ENCODE measurements around the gene TP53AIP1. TPM values are rescaled to one million over a fixed set of nuclear protein-coding genes. Genes with fewer than 3 reads are reported as not detected.

Gene TP53AIP1
- total RNA-seq, 1 donor from 2014 or later, result not detected

- no peak overlapping the region for H3K27ac ChIP-seq (ENCODE audit: low read depth, low read length)
- peaks cover 0 to 4% (median 0%) of the 10 kb centered on the region in 3 donors for H3K27me3 ChIP-seq (ENCODE audit: control insufficient read depth in 3 of 3, insufficient read depth in 3 of 3, low read length in 3 of 3)
- no peak overlapping the region for H3K4me3 ChIP-seq (ENCODE audit: low read length in 3 of 3)
- peaks cover 6 to 9% (median 8%) of the 10 kb centered on the region in 3 donors for H3K36me3 ChIP-seq (ENCODE audit: control insufficient read depth in 3 of 3, insufficient read depth in 3 of 3, low read length in 3 of 3)
- H3K9me3 ChIP-seq (ENCODE audit: control insufficient read depth in 3 of 3, low read length in 3 of 3), result no peaks in the 10 kb centered on the region
- H3K4me1 ChIP-seq (ENCODE audit: control insufficient read depth in 3 of 3, insufficient read depth in 3 of 3, low read length in 3 of 3), result peaks cover 0 to 4% (median 0%) of the 10 kb centered on the region in 3 donors
- H3K9ac ChIP-seq (ENCODE audit: low read depth in 1 of 3, low read length in 3 of 3), result no peak overlapping the region
These were observed 21.8 kb upstream of the TP53AIP1 start for GRCh38 chr11:128964463-128964930.

- Histone ChIP-seq H3K9ac (ENCODE audit: low read depth in 1 of 3, low read length in 3 of 3) (no peak overlapping the region), H3K36me3 (ENCODE audit: control insufficient read depth in 3 of 3, insufficient read depth in 3 of 3, low read length in 3 of 3) (peaks cover 0 to 3% (median 2%) of the 10 kb centered on the region in 3 donors), H3K27ac (ENCODE audit: low read depth, low read length) (no peak overlapping the region), H3K4me1 (ENCODE audit: control insufficient read depth in 3 of 3, insufficient read depth in 3 of 3, low read length in 3 of 3) (peaks cover 0 to 4% (median 0%) of the 10 kb centered on the region in 3 donors), H3K4me3 (ENCODE audit: low read length in 3 of 3) (no peak overlapping the region), H3K9me3 (ENCODE audit: control insufficient read depth in 3 of 3, low read length in 3 of 3) (no peaks in the 10 kb centered on the region), H3K27me3 (ENCODE audit: control insufficient read depth in 3 of 3, insufficient read depth in 3 of 3, low read length in 3 of 3) (peaks cover 0 to 4% (median 0%) of the 10 kb centered on the region in 3 donors)
These were observed 21.2 kb upstream of the TP53AIP1 start for GRCh38 chr11:128963744-128964325.

GRCh38 chr11:128962896-128963295 lies 20.2 kb upstream of the TP53AIP1 start:
- H3K4me1 ChIP-seq (ENCODE audit: control insufficient read depth in 3 of 3, insufficient read depth in 3 of 3, low read length in 3 of 3), result peaks cover 0 to 4% (median 0%) of the 10 kb centered on the region in 3 donors
- H3K27ac ChIP-seq (ENCODE audit: low read depth, low read length), result no peak overlapping the region
- no peak overlapping the region for H3K4me3 ChIP-seq (ENCODE audit: low read length in 3 of 3)
- no peaks in the 10 kb centered on the region for H3K36me3 ChIP-seq (ENCODE audit: control insufficient read depth in 3 of 3, insufficient read depth in 3 of 3, low read length in 3 of 3)
- H3K9me3 ChIP-seq (ENCODE audit: control insufficient read depth in 3 of 3, low read length in 3 of 3), result no peaks in the 10 kb centered on the region
- H3K27me3 ChIP-seq (ENCODE audit: control insufficient read depth in 3 of 3, insufficient read depth in 3 of 3, low read length in 3 of 3), result peaks cover 0 to 4% (median 0%) of the 10 kb centered on the region in 3 donors
- no peak overlapping the region for H3K9ac ChIP-seq (ENCODE audit: low read depth in 1 of 3, low read length in 3 of 3)

- H3K36me3 ChIP-seq (ENCODE audit: control insufficient read depth in 3 of 3, insufficient read depth in 3 of 3, low read length in 3 of 3), result no peaks in the 10 kb centered on the region
- H3K4me1 ChIP-seq (ENCODE audit: control insufficient read depth in 3 of 3, insufficient read depth in 3 of 3, low read length in 3 of 3), result peaks cover 0 to 4% (median 0%) of the 10 kb centered on the region in 3 donors
- H3K27me3 ChIP-seq (ENCODE audit: control insufficient read depth in 3 of 3, insufficient read depth in 3 of 3, low read length in 3 of 3), result peaks cover 0 to 5% (median 4%) of the 10 kb centered on the region in 3 donors
- H3K4me3 ChIP-seq (ENCODE audit: low read length in 3 of 3), result no peak overlapping the region
- no peaks in the 10 kb centered on the region for H3K9me3 ChIP-seq (ENCODE audit: control insufficient read depth in 3 of 3, low read length in 3 of 3)
- H3K27ac ChIP-seq (ENCODE audit: low read depth, low read length), result no peak overlapping the region
- no peak overlapping the region for H3K9ac ChIP-seq (ENCODE audit: low read depth in 1 of 3, low read length in 3 of 3)
These were observed 19.0 kb upstream of the TP53AIP1 start for GRCh38 chr11:128961645-128962044.

- H3K4me1 ChIP-seq (ENCODE audit: control insufficient read depth in 3 of 3, insufficient read depth in 3 of 3, low read length in 3 of 3), result no peaks in the 10 kb centered on the region
- H3K4me3 ChIP-seq (ENCODE audit: low read length in 3 of 3), result no peak overlapping the region
- peaks cover 0 to 6% (median 5%) of the 10 kb centered on the region in 3 donors for H3K27me3 ChIP-seq (ENCODE audit: control insufficient read depth in 3 of 3, insufficient read depth in 3 of 3, low read length in 3 of 3)
- H3K27ac ChIP-seq (ENCODE audit: low read depth, low read length), result no peak overlapping the region
- H3K36me3 ChIP-seq (ENCODE audit: control insufficient read depth in 3 of 3, insufficient read depth in 3 of 3, low read length in 3 of 3), result no peaks in the 10 kb centered on the region
- no peaks in the 10 kb centered on the region for H3K9me3 ChIP-seq (ENCODE audit: control insufficient read depth in 3 of 3, low read length in 3 of 3)
- H3K9ac ChIP-seq (ENCODE audit: low read depth in 1 of 3, low read length in 3 of 3), result no peak overlapping the region
These were observed 14.5 kb upstream of the TP53AIP1 start for GRCh38 chr11:128957202-128957482.

GRCh38 chr11:128956401-128957201 lies 13.9 kb upstream of the TP53AIP1 start:
- no peaks in the 10 kb centered on the region for H3K9me3 ChIP-seq (ENCODE audit: control insufficient read depth in 3 of 3, low read length in 3 of 3)
- no peaks in the 10 kb centered on the region for H3K4me1 ChIP-seq (ENCODE audit: control insufficient read depth in 3 of 3, insufficient read depth in 3 of 3, low read length in 3 of 3)
- H3K27ac ChIP-seq (ENCODE audit: low read depth, low read length), result no peak overlapping the region
- H3K4me3 ChIP-seq (ENCODE audit: low read length in 3 of 3), result no peak overlapping the region
- no peaks in the 10 kb centered on the region for H3K36me3 ChIP-seq (ENCODE audit: control insufficient read depth in 3 of 3, insufficient read depth in 3 of 3, low read length in 3 of 3)
- no peak overlapping the region for H3K9ac ChIP-seq (ENCODE audit: low read depth in 1 of 3, low read length in 3 of 3)
- H3K27me3 ChIP-seq (ENCODE audit: control insufficient read depth in 3 of 3, insufficient read depth in 3 of 3, low read length in 3 of 3), result peaks cover 0 to 6% (median 5%) of the 10 kb centered on the region in 3 donors

- Histone ChIP-seq H3K4me3 (ENCODE audit: low read length in 3 of 3) (no peak overlapping the region), H3K27me3 (ENCODE audit: control insufficient read depth in 3 of 3, insufficient read depth in 3 of 3, low read length in 3 of 3) (peaks cover 0 to 6% (median 5%) of the 10 kb centered on the region in 3 donors), H3K9ac (ENCODE audit: low read depth in 1 of 3, low read length in 3 of 3) (no peak overlapping the region), H3K27ac (ENCODE audit: low read depth, low read length) (no peak overlapping the region), H3K4me1 (ENCODE audit: control insufficient read depth in 3 of 3, insufficient read depth in 3 of 3, low read length in 3 of 3) (no peaks in the 10 kb centered on the region), H3K9me3 (ENCODE audit: control insufficient read depth in 3 of 3, low read length in 3 of 3) (no peaks in the 10 kb centered on the region), H3K36me3 (ENCODE audit: control insufficient read depth in 3 of 3, insufficient read depth in 3 of 3, low read length in 3 of 3) (no peaks in the 10 kb centered on the region)
These were observed 13.0 kb upstream of the TP53AIP1 start for GRCh38 chr11:128955636-128956035.

GRCh38 chr11:128953151-128953550 lies 10.5 kb upstream of the TP53AIP1 start:
- Histone ChIP-seq H3K27ac (ENCODE audit: low read depth, low read length) (no peak overlapping the region), H3K36me3 (ENCODE audit: control insufficient read depth in 3 of 3, insufficient read depth in 3 of 3, low read length in 3 of 3) (no peaks in the 10 kb centered on the region), H3K4me3 (ENCODE audit: low read length in 3 of 3) (no peak overlapping the region), H3K4me1 (ENCODE audit: control insufficient read depth in 3 of 3, insufficient read depth in 3 of 3, low read length in 3 of 3) (no peaks in the 10 kb centered on the region), H3K27me3 (ENCODE audit: control insufficient read depth in 3 of 3, insufficient read depth in 3 of 3, low read length in 3 of 3) (peaks cover 0 to 5% (median 2%) of the 10 kb centered on the region in 3 donors), H3K9ac (ENCODE audit: low read depth in 1 of 3, low read length in 3 of 3) (no peak overlapping the region), H3K9me3 (ENCODE audit: control insufficient read depth in 3 of 3, low read length in 3 of 3) (no peaks in the 10 kb centered on the region)

GRCh38 chr11:128949791-128950454 lies 7.3 kb upstream of the TP53AIP1 start:
- H3K4me1 ChIP-seq (ENCODE audit: control insufficient read depth in 3 of 3, insufficient read depth in 3 of 3, low read length in 3 of 3), result no peaks in the 10 kb centered on the region
- H3K4me3 ChIP-seq (ENCODE audit: low read length in 3 of 3), result no peak overlapping the region
- H3K27ac ChIP-seq (ENCODE audit: low read depth, low read length), result no peak overlapping the region
- no peaks in the 10 kb centered on the region for H3K36me3 ChIP-seq (ENCODE audit: control insufficient read depth in 3 of 3, insufficient read depth in 3 of 3, low read length in 3 of 3)
- no peaks in the 10 kb centered on the region for H3K9me3 ChIP-seq (ENCODE audit: control insufficient read depth in 3 of 3, low read length in 3 of 3)
- peaks cover 0 to 8% (median 4%) of the 10 kb centered on the region in 3 donors for H3K27me3 ChIP-seq (ENCODE audit: control insufficient read depth in 3 of 3, insufficient read depth in 3 of 3, low read length in 3 of 3)
- no peak overlapping the region for H3K9ac ChIP-seq (ENCODE audit: low read depth in 1 of 3, low read length in 3 of 3)

GRCh38 chr11:128948583-128948982 lies 5.9 kb upstream of the TP53AIP1 start:
- Histone ChIP-seq H3K27me3 (ENCODE audit: control insufficient read depth in 3 of 3, insufficient read depth in 3 of 3, low read length in 3 of 3) (peaks cover 0 to 8% (median 5%) of the 10 kb centered on the region in 3 donors), H3K9me3 (ENCODE audit: control insufficient read depth in 3 of 3, low read length in 3 of 3) (no peaks in the 10 kb centered on the region), H3K36me3 (ENCODE audit: control insufficient read depth in 3 of 3, insufficient read depth in 3 of 3, low read length in 3 of 3) (no peaks in the 10 kb centered on the region), H3K4me3 (ENCODE audit: low read length in 3 of 3) (no peak overlapping the region), H3K27ac (ENCODE audit: low read depth, low read length) (no peak overlapping the region), H3K4me1 (ENCODE audit: control insufficient read depth in 3 of 3, insufficient read depth in 3 of 3, low read length in 3 of 3) (no peaks in the 10 kb centered on the region), H3K9ac (ENCODE audit: low read depth in 1 of 3, low read length in 3 of 3) (no peak overlapping the region)

Measured in skeletal muscle tissue (tissue), 4 donors.